Caki2 (cell line): ENCODE data around the gene ABLIM1. TPM values are rescaled to one million over a fixed set of nuclear protein-coding genes. Genes with fewer than 3 reads are reported as not detected.

ENCODE experiments used
- DNase-seq: peaks from one replicate; pipeline ENCODE4 v3.0.0-alpha.2; 2015; ENCODE audit warnings: low read depth
- in situ Hi-C: cut with HindIII; loops from 2 replicates; pipeline ENCODE4 v1.10.0; 2016; ENCODE audit warnings: low sequenced_read_pairs, low pct_unique_long_range_greater_than_20kb, mixed read lengths
- total RNA-seq: library from RNA; depleted of rRNA; stranded (reverse); fragments of >200 nt; shearing (Covaris generic); gene quantifications from 2 replicates; pipeline ENCODE4 v1.2.3, GENCODE V29; 2014; ENCODE audit warnings: low replicate concordance

ABLIM1 gene
- total RNA-seq, 1 experiment from 2014 or later = 2.2 TPM

DNA sequence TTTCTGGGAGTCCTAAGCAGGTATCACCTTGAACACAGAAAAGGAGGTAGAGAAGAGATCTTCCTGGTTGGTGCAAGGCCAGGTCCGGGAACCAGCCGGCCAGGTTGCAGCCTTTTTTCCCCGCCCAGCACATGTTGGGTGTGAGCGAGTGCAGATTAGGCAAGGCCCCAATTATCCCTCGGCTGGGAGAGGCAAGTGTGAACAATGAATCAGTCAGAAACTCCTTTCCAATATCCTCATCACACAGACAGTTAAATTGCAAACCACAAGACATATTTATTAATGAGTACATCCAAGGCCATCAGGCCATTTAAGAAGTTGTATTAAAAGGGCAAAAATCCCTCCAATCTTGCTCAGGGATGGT, 138.8 kb downstream of the ABLIM1 start:
- in situ Hi-C loops = no loop called here
- no peak for DNase-seq

DNA sequence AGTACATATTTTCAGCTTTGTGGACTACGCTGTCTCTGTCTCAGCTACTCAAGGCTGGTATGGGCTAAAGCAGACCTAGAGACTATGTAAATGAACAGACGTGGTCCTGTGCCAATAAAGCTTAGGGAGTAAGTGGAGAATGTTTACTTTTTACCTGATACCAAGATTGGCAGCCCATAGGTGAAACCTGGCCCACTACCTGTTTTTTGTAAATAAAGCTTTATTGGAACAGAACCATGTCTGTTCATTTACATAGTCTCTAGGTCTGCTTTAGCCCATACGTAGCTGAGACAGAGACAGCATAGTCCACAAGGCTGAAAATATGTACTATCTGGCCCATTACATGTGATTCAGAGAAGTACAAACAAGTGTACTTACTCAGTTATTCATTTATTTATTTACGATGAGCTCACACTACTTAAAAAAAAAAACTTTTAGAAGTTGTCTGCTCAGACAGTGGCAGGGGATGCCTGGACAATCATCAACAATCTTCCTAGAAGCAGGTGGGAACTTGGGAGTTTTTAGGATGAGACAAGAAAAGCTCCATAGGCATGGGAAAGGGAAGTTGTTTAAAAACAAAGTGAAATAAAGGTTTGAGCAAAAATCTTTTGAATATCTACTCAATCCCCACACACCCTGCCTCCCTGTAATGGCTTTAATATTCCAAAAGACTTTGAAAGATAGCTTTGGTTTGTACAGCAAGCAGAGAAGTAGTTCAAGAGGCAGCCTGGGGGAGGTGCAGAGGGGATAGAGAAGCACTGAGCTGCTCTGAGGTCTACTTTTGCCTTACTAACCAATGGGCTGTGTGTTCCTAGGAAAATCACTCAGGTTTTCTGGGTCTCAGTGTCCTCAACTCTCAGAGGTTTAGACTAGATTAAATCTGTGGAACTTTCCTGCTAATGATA, 139.4 kb downstream of the ABLIM1 start:
- DNase-seq = no peak
- in situ Hi-C loops = no loop called here

DNA sequence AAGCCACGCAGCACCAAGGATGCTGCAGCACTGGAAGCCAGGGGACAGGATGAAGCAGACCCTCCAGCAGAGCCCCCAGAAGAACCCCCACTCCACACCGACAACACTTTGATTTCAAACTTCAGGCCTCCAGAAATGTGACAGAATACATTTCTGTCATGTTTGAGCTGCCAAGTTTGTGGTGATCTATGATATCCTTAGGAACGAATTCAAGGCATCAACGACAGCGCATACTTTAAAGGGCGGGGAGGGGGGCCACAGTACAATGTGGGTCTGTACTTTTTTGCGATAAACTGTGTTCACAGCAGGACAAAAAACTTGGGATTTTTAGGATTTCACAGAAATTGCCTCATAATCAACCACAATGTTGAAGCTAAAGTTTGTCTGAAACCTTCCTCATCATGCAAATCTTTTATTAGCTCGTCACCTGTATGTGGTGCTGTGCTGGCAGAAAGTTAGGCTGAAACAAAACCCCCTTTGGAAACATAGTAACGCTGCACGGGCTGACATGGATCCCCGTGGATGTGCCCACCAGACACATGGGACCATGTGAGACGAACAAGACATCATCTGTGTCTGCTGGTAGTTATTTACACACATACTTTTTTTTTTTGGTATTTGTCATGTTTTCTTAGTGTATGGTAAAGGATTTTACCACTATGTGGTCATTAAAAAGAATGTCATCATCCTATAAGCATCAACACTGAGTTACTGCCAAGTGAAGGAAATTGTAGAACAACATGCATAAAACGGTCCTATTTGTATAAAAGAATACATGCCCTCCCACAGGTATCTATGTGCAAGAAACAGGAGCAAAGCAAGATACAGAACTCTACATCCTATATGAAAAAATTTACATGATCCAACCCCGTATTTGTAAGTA, 140.5 kb downstream of the ABLIM1 start:
- in situ Hi-C loops = no loop called here
- no peak for DNase-seq

DNA sequence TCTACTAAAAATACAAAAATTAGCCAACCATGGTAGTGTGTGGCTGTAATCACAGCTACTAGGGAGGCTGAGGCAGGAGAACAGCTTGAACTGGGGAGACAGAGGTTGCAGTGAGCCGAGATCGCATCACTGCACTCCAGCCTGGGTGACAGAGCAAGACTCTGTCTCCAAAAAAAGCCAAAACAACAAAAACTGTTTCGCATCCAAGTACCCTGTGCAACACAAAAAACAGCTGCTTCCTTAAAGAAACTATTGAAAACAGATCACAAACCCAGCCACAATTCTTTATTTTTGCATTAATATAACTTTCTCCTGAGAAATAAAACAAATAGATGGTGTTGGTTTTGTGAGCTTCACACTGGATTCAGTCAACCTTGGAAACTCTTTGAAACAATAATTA, 141.7 kb downstream of the ABLIM1 start:
- DNase-seq = no peak
- in situ Hi-C loops = no loop called here

DNA sequence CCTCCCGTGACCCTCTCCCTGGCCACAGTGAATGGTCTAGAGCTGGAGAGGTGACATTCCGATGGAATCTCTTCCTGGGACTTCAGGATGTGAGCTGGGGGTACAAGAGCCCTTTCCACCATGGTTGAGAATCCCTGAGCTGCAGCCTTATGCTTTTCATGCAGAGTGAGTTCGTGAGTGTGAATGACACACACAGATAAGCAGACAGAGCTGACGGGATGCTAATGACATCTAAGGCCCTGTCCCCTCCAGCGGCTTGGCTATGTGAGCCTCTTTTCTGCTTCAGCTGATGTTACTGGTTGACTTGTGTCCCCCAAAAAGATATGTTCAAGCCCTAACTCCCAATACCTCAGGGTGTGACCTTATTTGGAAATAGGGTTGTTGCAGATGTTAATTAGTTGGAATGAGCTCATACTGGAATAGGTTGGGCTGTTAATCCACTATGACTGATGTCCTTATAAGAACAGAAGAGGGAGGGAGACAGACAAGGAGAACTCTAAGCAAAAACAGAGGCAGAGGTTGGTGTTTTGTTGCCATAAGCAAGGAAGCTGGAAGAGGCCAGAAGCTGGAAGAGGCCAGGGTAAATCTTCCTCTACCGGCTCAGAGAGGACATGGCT, 142.7 kb downstream of the ABLIM1 start:
- in situ Hi-C loops = no loop called here
- DNase-seq = no peak

DNA sequence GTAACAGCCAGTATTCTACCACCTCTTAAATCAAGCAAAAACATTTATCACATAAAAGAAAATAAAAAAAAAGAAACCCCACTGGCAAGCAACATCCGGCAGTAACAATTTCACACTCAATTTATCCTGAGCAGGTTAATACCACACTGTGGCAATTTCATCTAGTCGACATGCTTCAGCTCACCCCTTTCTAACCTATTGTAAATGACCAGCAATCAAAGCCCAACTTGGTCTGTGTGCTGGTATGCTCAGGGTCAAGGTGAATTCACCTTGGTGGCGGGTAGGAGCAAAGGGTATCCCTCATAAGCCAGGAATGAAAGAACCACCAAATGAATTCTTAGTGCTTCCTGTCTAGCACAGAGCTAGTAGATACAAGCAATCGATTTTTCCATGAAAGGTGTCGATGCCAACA, 144.7 kb downstream of the ABLIM1 start:
- in situ Hi-C loops = no loop called here
- no peak for DNase-seq

DNA sequence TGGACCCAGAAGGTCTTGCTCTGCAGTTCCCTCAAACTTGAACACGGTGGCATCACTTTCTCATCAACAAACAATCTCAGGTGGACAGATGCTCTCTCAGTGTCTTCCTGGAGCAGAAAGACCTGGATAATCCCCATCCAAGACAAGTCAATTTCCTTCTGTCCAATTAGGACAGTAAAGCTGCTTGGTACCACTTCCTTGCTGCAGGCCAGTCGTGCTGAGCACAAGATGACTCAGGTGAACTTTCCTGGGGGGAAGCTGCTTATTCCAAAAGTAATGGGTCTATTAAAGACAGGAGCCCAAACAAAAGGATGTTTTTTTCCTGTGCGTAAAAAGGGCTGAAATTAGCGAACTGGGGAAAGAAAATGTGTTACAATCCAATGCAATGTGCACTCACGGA, 146.2 kb downstream of the ABLIM1 start:
- DNase-seq = no peak
- in situ Hi-C loops = no loop called here

DNA sequence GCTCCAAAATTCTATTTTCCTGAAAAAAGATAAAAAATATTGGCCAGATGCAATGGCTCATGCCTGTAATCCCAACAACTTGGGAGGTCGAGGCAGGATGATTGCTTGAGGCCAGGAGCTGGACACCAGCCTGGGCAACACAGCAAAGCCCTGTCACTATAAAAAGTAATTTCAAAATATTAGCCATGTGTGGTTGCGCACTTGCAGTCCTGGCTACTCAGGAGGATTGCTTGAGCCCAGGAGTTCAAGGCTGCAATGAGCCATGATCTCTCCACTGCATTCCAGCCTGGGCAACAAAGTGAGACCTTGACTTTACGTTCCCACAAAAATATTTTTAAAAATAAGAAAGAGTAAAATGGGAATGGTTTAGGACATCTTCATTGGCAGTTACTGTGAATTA, 149.7 kb downstream of the ABLIM1 start:
- in situ Hi-C loops = no loop called here
- no peak for DNase-seq

DNA sequence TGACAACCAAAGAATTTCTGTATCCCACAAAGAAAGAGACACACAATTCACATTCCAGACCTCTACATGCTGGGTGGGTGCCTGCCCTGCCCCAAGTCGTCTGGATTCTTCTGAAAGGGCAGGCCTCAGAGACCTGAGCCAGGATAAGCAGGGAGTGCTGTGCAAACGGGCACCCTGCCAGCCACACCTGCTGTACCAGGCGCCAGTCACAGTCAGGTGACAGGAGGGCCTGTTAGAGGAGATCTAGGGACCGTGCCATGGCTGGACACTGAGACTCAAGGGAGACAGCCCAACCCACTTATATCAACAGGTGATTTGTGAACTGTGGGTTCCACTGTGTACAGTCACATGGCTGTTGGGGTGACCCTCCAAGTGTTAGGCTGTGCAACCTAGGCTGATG, 150.6 kb downstream of the ABLIM1 start:
- peak; percentile 16 for DNase-seq
- in situ Hi-C loops = no loop called here

DNA sequence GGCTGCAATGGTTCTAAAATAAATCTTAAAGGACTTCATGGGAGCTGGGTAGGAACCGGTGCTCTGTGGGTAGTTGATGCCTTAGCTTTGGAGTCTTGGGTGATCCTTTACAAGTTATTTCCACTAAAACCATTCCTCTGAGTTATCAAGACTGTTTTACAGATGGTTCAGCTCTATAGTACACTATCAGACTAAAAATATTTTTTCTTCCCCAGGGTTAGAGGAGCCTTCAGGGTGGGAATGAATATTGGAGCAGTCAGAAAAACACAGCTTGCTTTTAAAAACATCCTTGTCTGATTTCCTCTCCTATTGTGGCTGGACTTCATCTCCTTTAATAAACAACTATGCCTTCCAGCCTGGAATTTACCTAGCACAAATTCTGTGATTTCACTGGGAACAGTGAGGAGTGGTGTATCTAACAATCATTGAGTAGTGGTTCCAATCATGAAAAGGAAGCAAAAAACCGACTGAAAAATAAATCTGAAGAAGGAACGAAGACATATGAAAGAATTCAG, 151.1 kb downstream of the ABLIM1 start:
- DNase-seq = no peak
- in situ Hi-C loops = no loop called here

DNA sequence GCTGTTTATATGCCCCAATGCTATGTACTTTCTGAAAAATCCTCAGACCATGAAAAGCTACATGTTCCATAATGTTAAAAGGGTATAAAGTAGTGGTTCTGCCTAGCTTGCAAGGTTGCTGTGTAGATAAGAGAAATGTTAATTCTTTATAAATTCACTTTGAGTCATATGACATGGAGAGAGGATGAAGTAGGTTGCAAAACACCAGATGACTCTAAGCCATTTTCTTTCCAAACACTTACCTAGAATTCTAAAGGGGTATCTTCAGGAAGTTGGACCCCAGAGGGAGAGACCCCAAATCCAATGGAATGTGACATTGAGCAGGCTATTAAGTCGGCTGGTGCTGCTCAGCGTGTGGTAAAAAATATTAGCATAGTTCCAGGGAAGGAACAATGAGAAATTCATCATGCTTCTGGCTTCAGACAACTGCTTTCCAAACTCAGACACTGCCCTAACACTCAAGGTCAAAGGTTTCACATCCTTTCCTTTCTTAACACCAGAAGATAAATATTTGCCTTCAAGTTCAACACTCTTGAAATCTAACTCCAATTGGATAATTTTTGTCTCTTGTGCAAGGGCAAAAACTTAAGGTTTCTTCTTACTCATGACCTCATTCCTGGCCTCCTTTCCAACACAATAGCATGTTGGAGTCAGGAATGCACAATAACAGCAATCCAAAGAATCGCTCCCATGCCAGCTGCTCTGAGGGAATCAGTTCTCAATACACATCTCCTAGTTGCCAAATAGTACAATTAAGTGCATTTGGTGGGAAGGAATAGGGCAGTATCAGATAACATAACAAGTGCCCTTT, 153.1 kb downstream of the ABLIM1 start:
- peak; percentile 7 for DNase-seq
- in situ Hi-C loops = no loop called here

DNA sequence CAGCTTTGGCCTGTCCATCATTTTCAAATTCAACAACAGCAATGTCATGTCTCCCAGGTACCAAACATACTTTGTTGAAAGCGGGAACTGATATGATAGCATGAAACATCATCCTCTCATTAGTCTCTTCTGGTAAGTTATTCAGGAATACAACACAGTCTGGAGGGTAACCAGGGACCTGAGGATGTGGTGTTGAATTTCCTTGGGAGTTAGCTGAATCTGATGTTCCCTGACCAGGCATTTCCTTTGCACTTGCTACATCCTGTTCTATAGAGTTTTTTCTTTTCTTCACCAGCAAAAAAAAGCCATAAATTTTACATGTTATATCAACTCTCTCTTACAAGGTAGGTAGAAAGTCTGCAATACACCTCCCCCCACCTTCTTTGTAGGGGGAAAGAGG, 156.0 kb downstream of the ABLIM1 start:
- DNase-seq = no peak
- in situ Hi-C loops = no loop called here

DNA sequence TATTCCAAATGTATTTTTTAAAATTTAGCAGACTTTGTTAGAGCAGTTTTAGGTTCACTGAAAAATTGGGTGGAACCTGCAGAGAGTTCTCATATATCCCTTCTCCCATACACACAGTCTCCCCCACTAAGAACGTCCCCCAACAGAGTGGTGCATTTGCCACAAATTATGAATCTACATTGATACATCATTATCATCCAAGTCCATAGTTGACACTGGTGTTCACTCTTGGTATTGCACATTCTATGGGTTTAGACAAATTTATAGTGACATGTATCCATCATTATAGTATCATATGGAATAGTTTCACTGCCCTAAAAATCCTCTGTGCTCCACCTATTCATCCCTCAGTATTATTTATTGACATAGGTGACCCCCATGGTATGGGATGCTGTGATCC, 156.4 kb downstream of the ABLIM1 start:
- in situ Hi-C loops = no loop called here
- DNase-seq = no peak

DNA sequence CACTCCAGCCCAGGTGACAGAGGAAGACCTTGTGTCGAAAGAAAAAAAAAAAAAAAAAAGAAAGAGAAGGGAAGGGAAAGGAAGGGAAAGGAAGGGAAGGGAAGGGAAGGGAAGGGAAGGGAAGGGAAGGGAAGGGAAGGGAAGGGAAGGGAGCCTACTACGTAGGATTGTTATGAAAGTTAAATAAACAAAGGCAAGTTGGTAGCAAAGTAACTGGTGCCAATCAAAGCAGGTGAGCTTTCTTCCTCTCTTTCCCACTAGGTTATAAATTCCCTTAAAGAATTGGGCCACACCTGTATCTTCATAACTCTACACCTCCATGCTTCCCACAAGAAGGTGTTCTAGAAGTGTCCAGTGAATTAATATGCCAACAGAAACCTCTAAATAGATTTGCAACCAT, 157.4 kb downstream of the ABLIM1 start:
- DNase-seq = no peak
- in situ Hi-C loops = no loop called here

DNA sequence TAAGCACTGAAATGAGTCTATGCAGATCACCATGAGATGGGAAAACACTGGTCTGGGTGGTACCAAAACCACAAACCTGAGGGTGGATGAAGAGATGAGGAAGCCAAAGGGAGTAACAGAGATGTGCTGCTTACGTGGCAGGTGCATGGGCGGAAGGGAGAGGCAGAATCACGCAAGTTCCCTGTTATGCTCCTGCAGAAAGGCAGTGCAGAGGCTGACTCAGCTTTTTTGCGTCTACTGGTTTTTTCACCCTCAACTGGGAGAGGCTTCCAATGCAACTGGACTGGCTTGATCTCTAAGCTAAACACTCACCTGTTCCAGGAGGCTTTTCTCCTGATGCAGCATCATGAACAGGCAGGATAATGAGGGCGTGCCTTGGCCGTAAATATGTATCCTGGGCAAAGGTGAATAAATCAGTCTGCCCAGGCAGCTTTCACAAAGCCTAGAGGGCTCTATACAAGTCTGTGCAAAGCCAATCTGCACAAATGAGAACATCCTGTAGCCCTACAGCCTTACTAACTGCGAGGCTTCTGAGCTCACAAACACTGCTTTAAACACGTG, 158.4 kb downstream of the ABLIM1 start:
- in situ Hi-C loops = no loop called here
- DNase-seq = no peak

DNA sequence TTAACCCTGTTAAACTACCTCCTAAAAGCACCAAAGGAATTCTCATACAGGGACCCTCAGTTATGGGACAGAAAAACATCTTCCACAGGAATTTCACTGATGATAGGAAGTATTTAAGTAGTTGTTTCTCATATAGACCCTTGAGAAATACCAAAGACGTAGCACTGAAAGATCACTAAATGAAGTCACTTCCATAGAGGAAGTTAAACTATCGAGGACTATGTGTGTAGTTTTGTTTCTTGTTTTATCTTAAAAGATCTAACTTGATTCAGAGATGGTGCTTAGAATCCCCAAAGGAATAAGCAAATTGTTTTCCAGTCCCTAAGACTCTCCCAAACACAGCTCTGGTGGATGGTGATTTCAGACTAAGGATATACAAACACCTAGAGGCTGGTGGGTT, 159.0 kb downstream of the ABLIM1 start:
- DNase-seq = no peak
- in situ Hi-C loops = no loop called here

DNA sequence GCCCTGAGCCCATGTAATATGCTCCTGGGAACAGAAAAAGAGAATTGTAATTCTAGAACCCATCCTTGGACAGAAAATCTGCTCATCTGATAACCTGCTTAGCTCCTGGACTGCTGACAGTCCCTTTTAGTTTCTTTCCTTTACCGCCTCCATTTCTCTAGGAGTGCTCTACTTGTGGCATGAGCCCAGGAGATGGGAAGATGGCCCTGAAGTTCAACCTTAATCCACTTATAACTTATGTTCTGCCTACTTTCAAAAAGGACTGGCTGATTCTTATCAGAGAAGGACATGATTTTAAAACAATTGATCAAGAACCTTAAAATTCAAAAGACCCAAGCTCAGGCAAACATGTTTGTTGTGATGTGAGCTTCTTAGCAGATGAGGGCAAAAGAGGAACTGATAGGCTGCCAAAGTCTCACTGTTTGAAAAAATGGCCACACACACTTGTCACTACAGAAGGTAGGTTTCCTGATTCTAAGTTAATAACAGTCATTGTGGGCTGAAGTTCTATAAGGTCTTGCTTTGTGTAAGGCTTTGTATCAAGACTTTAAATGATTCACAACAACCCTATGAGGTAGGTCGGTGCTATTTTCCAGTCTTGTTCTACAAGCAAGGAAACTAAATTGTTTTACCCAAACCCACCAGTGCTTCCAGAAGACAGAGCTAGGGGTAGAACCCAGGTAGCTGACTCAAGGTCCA, 159.5 kb downstream of the ABLIM1 start:
- in situ Hi-C loops = no loop called here
- no peak for DNase-seq
